ENCODE measurements around the gene SOCS7. TPM values are rescaled to one million over a fixed set of nuclear protein-coding genes. Genes with fewer than 3 reads are reported as not detected.

The SOCS7 gene
- total and polyA plus RNA-seq, 2 experiments from 2014 or later = 5.0 to 29.2 TPM

DNA sequence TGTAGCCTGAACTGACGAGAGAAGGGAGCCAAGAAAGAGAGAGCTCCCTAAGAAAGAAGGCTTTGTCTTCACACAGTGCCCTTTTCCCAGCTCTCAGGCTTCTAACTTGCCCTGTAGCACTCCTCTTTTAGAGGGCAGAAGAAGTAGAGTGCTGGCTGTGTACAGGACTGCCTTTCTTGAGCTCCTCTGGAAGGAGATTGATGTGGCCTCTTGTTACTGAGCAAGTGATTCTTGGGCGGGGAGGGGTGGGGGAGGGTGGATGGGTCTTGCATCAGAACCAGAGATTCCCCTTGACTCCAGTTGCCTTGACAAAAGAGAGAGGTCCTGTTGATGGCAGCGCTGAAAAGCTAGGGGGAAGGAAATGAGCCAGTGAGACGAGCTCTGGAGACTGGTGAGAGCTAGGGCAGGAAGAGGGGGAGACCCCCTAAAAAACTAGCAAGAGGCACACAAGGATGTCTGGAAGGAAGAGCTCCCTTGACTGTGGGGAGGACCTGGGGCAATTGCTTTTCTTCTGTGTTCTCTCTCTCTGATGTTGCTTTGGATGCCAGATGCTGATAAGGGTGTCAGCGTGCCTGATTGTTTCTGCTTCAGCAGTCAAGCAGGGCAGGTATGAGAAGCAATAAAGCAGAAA, 26.3 kb upstream of the SOCS7 start (continued):
- TF ChIP-seq, protein P1, sequence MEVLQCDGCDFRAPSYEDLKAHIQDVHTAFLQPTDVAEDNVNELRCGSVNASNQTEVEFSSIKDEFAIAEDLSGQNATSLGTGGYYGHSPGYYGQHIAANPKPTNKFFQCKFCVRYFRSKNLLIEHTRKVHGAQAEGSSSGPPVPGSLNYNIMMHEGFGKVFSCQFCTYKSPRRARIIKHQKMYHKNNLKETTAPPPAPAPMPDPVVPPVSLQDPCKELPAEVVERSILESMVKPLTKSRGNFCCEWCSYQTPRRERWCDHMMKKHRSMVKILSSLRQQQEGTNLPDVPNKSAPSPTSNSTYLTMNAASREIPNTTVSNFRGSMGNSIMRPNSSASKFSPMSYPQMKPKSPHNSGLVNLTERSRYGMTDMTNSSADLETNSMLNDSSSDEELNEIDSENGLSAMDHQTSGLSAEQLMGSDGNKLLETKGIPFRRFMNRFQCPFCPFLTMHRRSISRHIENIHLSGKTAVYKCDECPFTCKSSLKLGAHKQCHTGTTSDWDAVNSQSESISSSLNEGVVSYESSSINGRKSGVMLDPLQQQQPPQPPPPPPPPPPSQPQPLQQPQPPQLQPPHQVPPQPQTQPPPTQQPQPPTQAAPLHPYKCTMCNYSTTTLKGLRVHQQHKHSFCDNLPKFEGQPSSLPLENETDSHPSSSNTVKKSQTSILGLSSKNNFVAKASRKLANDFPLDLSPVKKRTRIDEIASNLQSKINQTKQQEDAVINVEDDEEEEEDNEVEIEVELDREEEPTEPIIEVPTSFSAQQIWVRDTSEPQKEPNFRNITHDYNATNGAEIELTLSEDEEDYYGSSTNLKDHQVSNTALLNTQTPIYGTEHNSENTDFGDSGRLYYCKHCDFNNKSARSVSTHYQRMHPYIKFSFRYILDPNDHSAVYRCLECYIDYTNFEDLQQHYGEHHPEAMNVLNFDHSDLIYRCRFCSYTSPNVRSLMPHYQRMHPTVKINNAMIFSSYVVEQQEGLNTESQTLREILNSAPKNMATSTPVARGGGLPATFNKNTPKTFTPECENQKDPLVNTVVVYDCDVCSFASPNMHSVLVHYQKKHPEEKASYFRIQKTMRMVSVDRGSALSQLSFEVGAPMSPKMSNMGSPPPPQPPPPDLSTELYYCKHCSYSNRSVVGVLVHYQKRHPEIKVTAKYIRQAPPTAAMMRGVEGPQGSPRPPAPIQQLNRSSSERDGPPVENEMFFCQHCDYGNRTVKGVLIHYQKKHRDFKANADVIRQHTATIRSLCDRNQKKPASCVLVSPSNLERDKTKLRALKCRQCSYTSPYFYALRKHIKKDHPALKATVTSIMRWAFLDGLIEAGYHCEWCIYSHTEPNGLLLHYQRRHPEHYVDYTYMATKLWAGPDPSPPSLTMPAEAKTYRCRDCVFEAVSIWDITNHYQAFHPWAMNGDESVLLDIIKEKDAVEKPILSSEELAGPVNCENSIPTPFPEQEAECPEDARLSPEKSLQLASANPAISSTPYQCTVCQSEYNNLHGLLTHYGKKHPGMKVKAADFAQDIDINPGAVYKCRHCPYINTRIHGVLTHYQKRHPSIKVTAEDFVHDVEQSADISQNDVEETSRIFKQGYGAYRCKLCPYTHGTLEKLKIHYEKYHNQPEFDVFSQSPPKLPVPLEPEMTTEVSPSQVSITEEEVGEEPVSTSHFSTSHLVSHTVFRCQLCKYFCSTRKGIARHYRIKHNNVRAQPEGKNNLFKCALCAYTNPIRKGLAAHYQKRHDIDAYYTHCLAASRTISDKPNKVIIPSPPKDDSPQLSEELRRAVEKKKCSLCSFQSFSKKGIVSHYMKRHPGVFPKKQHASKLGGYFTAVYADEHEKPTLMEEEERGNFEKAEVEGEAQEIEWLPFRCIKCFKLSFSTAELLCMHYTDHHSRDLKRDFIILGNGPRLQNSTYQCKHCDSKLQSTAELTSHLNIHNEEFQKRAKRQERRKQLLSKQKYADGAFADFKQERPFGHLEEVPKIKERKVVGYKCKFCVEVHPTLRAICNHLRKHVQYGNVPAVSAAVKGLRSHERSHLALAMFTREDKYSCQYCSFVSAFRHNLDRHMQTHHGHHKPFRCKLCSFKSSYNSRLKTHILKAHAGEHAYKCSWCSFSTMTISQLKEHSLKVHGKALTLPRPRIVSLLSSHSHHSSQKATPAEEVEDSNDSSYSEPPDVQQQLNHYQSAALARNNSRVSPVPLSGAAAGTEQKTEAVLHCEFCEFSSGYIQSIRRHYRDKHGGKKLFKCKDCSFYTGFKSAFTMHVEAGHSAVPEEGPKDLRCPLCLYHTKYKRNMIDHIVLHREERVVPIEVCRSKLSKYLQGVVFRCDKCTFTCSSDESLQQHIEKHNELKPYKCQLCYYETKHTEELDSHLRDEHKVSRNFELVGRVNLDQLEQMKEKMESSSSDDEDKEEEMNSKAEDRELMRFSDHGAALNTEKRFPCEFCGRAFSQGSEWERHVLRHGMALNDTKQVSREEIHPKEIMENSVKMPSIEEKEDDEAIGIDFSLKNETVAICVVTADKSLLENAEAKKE (CRISPR knock-in tag; IDR thresholded peaks at IDR 0.05) = no peak
- TF ChIP-seq EZH2 (IDR thresholded peaks at IDR 0.05; ENCODE audit: low read depth, unreplicated experiment) (no peak), STAT1 (IDR thresholded peaks at IDR 0.05; ENCODE audit: unreplicated experiment) (no peak), EZH2phosphoT487 (IDR thresholded peaks at IDR 0.05; ENCODE audit: unreplicated experiment) (no peak)
- TF ChIP-seq, protein P2, sequence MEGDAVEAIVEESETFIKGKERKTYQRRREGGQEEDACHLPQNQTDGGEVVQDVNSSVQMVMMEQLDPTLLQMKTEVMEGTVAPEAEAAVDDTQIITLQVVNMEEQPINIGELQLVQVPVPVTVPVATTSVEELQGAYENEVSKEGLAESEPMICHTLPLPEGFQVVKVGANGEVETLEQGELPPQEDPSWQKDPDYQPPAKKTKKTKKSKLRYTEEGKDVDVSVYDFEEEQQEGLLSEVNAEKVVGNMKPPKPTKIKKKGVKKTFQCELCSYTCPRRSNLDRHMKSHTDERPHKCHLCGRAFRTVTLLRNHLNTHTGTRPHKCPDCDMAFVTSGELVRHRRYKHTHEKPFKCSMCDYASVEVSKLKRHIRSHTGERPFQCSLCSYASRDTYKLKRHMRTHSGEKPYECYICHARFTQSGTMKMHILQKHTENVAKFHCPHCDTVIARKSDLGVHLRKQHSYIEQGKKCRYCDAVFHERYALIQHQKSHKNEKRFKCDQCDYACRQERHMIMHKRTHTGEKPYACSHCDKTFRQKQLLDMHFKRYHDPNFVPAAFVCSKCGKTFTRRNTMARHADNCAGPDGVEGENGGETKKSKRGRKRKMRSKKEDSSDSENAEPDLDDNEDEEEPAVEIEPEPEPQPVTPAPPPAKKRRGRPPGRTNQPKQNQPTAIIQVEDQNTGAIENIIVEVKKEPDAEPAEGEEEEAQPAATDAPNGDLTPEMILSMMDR (conservative IDR thresholded peaks at IDR 0.05; ENCODE audit: low read depth in 2 of 2) = no peak
